ENCODE measurements around the gene TUBB.
"Not testable (repeated sequence)": the region's sequence is repeated elsewhere in the genome, so short reads cannot be mapped to it uniquely, and the experiment has no call there.

TUBB gene

DNA sequence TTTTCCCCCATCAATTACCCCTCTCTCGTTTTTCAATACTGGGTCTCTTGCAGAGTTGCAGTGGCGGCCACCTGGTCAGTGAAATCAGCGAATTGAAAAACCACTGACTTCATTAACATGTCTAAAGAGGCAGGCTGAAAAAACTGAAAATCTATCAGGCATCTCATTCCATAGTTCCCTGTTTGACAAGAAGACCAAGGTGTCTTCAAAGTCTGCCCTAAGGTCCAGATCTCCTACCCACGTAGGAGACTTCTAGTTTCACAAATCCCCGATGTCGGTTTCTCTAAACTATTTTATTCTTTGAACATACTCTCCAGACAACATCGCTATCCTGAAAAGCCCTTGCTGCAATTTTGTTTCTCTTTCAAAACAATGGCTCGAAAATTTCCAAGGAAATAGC is 796 bp upstream of the TUBB start:
- no peak for DNase-seq

DNA sequence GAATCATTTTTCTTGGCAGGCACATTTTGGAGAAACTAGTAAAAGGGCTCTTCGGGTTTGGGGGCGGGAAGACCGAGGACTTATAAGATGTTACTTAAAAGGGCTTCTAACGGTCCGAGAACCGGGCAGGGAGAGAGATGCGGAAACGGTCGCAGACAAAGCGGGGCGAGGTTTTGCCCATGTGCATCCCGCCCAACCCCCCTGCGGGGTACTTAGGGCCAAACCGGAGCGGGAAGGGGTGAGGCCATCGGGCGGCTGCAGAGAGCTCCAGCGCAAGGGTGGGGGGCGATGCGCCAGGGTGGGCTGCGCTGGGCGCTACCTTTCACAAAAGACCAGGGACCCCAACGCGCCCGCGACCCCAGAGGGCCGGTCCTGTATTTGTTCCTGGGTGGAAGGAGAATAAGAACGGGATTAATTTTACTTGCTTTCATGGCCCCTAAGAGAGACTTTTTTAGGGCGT is 616 bp downstream of the TUBB start:
- DNase-seq: peak; percentile 60 to 82 (median 76)

DNA sequence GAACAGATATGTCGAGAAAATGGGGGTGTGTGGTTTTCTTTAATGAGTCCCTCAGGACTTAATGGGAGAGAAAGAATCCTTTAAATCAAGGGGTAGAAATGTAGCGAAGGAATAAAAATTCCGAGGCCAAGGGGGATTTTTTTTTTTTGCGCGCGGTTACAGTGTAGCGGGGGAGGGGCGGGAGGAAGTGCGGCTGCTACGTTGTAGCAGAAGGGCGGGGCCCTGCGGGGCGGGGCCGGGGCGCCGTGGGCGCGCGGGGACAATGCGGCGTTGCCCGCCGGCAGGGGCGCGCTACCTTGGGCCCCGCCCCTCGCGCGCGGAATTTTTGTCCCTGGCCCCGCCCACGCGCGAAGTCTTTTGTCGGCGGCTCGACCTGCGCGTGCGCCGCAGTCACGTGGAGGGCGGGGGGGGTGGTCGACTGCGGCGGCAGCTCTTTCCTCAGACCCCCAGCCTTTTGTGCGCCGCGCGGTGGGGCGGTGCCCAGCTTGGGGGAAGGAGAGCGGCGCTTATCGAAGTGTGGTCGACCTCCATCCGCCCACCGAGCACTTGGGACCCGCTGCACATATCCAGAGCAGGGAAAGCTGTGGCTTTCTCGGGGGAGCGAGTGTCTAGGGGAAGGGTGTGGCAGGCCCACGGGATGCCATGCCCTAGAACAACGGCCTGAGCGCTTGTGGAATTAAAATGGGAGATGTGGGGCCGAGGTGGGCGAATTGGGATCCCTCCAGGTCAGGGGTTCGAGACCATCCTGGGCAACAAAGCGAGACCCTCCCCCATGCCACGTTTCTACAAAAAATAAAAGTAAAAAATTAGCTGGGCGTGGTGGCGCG is 1.3 kb downstream of the TUBB start:
- DNase-seq: peak; percentile 98 to 100 (median 98)

DNA sequence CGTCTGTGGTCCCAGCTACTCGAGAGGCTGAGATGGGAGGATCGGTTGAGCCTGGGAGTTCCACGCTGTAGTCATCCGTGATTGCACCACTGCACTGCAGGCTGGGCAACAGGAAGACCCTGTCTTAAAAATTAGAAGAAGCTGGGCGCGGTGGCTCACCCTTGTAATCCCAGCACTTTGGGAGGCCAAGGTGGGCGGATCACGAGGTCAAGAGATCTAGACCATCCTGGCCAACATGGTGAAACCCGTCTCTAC is 1.8 kb downstream of the TUBB start:
- peak; percentile 59 to 73 (median 72) for DNase-seq

DNA sequence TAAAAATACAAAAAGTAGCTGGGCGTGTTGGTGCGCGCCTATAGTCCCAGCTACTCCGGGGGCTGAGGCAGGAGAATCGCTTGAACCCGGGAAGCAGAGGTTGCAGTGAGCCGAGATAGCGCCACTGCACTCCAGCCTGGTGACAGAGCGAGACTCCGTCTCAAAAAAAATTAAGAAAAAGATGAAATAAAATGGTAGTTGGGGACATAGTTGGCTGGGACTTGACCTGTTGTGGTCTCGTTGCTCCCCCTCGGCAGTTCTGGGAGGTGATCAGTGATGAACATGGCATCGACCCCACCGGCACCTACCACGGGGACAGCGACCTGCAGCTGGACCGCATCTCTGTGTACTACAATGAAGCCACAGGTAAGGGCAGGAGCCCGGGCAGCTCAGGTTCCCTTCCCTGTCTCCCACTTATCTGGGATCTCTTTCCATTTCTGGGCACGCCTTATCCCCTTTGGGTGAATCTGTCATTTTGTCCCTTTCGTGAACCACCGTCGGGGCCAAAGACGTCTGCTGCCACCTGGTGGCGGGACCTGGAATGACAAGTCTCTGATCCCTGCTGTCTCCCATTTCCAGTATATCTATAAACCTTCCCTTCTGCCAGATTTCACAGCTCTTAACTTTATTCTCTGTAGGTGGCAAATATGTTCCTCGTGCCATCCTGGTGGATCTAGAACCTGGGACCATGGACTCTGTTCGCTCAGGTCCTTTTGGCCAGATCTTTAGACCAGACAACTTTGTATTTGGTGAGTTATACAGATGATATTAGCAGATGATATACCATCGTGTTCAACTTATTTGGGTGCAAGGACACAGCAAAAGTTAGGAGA is 2.3 kb downstream of the TUBB start:
- DNase-seq: peak; percentile 85 to 95 (median 88)

DNA sequence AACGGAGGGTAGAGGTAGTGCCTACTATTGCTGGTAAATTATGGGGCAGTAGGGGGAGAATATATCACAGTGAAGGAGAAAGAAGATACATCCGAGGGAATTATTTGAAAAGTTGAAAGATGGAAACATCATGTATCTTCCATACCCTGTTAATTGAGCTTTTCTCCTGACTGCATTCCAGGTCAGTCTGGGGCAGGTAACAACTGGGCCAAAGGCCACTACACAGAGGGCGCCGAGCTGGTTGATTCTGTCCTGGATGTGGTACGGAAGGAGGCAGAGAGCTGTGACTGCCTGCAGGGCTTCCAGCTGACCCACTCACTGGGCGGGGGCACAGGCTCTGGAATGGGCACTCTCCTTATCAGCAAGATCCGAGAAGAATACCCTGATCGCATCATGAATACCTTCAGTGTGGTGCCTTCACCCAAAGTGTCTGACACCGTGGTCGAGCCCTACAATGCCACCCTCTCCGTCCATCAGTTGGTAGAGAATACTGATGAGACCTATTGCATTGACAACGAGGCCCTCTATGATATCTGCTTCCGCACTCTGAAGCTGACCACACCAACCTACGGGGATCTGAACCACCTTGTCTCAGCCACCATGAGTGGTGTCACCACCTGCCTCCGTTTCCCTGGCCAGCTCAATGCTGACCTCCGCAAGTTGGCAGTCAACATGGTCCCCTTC is 3.1 kb downstream of the TUBB start:
- DNase-seq: not testable (repeated sequence)

DNA sequence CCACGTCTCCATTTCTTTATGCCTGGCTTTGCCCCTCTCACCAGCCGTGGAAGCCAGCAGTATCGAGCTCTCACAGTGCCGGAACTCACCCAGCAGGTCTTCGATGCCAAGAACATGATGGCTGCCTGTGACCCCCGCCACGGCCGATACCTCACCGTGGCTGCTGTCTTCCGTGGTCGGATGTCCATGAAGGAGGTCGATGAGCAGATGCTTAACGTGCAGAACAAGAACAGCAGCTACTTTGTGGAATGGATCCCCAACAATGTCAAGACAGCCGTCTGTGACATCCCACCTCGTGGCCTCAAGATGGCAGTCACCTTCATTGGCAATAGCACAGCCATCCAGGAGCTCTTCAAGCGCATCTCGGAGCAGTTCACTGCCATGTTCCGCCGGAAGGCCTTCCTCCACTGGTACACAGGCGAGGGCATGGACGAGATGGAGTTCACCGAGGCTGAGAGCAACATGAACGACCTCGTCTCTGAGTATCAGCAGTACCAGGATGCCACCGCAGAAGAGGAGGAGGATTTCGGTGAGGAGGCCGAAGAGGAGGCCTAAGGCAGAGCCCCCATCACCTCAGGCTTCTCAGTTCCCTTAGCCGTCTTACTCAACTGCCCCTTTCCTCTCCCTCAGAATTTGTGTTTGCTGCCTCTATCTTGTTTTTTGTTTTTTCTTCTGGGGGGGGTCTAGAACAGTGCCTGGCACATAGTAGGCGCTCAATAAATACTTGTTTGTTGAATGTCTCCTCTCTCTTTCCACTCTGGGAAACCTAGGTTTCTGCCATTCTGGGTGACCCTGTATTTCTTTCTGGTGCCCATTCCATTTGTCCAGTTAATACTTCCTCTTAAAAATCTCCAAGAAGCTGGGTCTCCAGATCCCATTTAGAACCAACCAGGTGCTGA is 3.9 kb downstream of the TUBB start:
- not testable (repeated sequence) for DNase-seq

DNA sequence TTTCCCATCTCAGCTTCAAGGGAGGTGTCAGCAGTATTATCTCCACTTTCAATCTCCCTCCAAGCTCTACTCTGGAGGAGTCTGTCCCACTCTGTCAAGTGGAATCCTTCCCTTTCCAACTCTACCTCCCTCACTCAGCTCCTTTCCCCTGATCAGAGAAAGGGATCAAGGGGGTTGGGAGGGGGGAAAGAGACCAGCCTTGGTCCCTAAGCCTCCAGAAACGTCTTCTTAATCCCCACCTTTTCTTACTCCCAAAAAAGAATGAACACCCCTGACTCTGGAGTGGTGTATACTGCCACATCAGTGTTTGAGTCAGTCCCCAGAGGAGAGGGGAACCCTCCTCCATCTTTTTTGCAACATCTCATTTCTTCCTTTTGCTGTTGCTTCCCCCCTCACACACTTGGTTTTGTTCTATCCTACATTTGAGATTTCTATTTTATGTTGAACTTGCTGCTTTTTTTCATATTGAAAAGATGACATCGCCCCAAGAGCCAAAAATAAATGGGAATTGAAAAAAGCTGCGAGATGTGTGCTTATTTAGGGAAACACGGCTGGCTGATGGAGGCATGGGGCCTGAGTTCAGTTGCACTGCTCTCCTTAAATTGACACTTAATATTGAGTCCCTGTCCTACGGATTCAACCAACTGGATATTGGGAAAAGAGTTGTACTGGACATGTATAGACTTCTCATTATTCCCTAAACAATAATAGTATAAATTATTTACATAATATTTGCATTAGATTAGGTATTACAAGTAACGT is 4.9 kb downstream of the TUBB start:
- DNase-seq: peak in 3 of 4 experiments; percentile 39 to 56 (median 50)

DNA sequence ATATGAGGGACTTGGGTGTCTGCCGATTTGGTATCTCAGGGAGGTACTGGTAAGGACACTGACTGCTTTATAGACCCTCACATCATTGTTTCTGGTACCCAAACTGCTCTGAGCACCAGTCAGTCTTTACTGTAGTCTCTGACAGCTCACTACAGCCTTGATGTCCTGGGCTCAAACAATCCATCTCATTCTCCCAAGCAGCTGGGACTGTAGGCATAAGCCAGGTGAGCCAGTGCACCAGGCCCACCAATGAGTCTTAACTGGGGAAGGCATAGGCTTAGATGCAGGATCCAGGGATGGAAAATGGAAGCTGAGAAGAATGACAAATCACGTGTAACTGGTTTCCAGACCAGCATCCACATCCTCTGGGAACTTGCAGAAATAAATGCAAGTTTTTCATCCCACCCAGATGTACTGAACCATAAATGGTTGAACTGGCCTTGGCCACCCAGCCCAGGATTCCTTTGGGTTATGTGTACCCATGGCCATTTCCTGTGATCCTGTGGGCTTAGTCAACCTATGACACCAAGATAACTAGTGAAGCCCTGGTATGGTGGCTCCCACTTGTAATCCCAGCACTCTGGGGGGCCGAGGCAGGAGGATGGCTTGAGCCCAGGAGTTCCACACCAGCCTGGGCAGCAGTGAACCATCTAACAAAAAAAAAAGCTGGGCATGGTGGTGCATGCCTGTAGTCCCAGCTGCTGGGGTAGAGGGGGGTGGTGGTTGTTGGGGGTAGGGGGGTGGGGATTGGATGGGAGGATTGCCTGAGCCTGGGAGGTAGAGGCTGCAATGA is 5.8 kb downstream of the TUBB start:
- DNase-seq: no peak

DNA sequence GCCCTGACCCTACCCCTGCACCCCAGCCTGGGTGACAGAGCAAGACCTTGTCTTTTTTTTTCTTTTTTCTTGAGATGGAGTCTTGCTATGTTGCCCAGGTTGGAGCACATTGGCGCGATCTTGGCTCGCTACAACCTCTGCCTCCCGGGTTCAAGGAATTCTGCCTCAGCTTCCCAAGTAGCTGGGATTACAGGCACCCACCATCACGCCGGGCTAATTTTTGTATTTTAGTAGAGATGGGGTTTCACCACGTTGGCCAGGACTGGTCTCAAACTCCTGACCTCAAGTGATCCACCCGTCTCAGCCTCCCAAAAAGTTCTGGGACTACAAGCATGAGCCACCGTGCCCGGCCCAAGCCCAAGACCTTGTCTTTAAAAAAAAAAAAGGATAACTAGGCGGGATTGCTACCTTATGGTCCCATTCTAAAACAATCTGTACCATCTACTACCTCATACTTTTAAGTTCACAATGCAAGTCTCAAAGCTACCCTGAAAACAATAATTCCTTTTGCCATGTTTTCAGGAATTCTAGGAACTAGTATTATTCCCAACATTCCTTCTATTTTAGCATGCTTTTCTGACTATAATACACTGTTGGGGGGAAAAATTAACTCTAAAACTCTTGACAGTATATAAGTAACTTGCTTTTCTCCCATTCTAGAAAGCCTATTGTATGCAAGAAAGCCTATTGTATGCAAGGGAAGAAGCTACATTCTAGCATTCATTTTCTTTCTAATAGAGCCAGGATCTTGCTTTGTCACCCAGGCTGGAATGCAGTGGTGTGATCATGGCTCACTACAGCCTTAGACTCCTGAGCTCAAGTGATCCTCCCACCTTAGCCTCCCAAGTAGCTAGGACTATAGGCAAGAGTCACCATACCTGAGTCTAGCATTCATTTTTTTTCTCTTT is 6.6 kb downstream of the TUBB start:
- no peak for DNase-seq

DNA sequence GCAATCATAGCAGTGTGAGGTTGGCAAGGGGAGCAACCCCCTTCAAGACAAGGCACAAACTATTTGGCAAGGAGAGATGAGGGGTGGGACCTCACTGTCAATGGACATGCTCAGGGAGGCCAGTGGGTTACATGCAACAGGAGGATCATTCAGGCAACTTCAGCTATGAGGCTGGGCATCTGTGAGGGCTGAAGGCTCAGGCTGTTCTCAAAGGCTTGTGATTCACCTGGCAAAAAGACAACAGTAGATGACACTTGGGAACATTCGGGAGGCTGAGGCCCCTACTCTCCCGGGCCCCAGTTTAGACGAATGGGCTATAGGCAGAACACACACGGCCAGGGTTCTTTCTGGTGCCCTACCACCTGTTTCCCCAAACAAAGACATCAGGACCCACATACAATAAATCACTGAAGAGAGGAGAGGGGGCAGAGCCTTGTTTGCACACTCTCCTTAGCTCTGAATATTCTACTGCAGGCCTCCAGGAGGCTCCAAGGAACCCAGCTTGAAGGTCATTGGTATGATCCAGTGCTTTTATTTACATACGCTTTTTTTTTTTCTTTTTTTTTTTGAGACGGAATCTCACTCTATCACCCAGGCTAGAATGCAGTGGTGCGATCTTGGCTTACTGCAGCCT is 7.9 kb downstream of the TUBB start:
- peak in 1 of 4 experiments; percentile 22 for DNase-seq

DNA sequence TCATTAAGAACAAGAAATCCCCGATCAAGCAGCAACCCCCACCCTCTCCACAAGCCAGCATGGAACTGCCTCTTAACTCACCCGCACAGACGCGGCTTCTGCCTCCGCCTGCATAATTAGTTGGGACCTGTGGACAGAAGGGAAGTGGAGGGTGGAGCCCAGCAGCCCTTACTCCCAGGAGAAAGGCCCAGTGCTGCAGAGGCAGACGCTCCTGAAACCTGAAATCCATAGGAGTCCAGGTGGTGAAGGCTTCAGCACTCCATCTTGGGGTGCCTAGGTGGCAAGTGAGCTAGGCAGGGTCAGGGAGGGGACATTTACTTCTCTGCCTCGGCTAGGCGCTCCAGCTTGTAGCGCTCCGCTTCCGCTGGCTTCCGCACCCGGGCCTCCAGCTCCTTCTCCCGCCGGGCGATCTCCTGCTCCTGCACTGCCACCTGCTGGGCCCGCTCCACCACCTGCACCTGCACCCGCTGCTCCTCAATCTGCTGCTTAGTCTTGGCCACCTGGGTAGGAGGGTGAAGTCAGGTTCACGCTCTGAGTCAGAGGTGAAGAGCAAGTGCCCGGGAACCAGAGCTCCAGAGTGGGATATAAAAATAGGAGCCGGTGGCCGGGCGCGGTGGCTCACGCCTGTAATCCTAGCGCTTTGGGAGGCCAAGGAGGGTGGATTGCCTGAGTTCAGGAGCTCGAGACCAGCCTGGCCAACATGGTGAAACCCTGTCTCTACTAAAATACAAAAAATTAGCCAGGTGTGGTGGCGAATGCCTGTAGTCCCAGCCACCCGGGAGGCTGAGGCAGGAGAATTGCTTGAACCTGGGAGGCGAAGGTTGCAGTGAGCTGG is 10.7 kb downstream of the TUBB start:
- peak; percentile 64 to 90 (median 80) for DNase-seq

DNA sequence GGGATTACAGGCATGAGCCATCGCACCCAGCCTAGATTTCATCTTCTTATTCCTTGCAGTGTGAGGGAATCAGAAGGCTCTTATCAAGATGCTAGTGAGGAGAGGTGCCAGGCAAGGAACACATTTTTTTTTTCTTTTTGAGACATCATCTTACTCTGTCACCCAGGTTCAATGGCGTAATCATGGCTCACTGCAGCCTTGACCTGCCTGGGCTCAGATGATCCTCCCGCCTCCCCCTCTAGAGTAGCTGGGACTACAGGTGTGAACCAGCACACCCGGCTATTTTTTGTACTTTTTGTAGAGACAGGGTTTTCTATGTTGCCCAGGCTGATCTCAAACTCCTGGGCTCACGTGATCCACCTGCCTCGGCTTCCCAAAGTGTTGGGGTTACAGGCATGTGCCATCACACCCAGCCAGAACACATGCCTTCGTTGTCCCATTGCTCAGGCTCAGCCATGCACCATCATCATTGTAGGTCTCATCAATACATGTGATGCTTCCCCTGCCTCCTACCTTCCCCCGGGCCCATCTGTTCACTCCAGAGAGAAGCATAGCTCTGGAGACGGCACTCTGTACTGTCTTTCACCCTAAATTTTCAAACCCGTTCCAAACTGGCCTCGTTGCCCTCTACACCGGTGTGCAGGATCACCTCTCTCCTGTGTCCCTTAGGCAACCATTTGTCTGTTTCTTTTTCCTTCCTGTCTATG is 12.2 kb downstream of the TUBB start:
- DNase-seq: no peak

DNA sequence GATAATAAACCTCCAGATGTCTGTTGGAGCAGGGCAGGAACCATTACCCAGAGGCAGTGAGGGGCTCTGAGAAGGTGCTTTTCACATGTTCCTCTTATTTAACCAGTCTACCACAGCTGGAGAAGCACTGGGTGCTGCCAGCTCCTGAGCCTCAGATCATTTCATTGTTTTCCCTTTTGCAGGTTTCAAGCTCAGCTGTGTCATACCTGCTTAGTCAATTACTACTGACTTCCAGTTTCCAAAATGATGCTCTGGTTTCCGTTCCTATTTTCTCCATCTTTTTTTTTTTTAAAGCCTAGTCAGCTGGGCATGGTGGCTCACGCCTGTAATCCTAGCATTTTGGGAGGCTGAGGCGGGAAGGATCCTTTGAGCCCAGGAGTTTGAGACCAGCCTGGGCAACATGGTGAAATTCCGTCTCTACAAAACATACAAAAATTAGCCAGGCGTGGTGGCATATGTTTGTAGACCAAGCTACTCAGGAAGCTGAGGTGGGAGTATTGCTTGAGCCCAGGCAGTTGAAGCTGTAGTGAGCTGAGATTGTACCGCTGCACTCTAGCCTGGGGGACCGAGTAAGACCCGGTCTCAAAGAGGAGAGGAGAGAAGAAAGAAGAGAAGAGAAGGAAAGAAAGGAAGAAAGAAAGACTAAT is 15.6 kb downstream of the TUBB start:
- DNase-seq: no peak

DNA sequence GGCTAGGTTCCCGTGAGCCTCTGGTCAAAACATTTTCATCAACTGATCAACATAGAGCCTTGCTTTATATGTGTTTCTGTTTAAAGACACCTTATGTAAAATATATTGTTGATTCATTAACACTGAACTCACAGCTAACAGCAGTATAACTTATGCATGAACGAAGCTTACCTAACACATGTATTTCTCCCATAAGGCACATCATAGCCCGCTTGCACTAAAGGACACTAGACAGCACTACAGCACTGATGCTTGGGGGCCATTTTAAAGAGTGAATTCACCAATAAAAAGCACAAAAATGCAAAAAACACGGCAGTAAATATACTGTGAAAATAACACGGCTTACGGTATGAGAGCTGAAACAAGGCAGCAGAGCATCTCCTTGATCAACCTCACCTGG is 18.4 kb downstream of the TUBB start:
- no peak for DNase-seq

DNA sequence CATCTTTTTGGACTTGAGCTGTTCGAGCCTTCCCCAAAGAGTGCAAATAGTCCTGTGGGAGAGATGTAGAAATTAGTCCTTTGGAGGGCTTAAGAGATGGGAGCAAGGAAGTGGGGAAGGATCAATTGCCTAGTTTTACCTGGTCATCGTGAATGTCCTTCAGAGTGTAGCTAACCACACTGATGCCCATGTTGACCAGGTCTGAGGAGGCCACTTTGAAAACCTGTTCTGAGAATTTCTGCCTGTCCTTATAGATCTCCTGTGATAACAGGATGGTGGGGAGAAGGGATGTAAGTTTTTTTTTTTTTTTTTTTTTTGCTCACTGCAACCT is 20.4 kb downstream of the TUBB start:
- no peak for DNase-seq

All from suppressor macrophage (primary cell).